MV-4-11 (cell line): Measurements from ENCODE around the gene EHD1.

ENCODE experiments used
- DNase-seq: peaks from one replicate; lab custom pipeline; 2025; lab: John Stamatoyannopoulos, UW

Gene EHD1

DNA sequence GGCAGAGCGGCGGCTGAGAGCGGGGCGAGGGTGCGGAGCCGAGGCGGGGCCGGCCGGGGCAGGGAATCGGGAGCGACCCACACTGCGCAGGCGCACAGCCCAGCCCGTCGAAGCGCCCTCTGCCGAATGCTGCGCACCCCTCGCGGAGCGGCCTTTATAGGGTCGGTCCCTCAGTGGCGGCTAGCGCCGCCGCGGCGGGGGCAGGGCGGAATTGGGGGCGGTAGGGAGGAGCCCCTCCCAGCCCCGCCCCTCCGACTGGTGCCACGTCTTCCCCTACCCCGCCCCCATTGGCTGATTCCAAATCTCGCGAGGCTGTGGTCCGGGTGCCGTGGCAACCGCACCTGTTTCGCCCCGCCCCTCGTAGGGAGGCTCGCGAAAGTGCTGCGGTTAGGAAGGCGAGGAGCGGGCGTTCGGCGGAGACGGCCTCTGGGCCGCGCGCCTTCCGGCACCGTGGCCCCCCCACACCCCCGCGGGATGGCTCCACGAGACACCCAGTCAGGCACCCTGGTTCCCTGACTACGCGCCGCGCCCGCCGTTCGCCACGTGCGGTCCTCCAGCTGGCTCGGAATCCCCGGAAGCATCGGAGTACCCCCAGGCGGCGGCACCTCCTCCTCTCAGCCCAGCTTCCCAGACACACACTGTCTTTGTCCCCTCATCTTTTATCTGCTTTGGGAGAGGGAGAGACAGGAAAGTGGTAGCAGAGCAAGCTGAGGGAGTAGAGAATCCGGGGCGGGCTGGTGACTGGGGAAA, at the start of gene EHD1:
TSS of gene EHD1 (minus strand) at position 128 of the 750 bp plus-strand sequence. CDS start 157 bp downstream, outside the sequence.
- DNase-seq, result peak; percentile 96

DNA sequence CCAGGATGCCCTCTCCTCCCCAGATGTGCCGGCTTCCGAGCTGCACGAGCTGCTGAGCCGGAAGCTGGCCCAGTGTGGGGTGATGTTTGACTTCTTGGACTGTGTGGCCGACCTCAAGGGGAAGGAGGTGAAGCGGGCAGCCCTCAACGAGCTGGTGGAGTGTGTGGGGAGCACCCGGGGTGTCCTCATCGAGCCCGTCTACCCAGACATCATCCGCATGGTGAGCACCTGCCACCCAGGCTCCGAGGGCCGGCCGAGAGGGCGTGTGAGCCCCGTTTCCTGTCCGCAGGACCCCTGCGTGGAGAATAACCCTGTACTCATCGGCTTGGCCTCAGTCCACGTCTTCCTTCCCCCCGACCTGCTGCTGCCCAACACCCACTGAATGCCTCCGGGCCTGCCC, 48.3 kb upstream of the EHD1 start:
- DNase-seq, result no peak

DNA sequence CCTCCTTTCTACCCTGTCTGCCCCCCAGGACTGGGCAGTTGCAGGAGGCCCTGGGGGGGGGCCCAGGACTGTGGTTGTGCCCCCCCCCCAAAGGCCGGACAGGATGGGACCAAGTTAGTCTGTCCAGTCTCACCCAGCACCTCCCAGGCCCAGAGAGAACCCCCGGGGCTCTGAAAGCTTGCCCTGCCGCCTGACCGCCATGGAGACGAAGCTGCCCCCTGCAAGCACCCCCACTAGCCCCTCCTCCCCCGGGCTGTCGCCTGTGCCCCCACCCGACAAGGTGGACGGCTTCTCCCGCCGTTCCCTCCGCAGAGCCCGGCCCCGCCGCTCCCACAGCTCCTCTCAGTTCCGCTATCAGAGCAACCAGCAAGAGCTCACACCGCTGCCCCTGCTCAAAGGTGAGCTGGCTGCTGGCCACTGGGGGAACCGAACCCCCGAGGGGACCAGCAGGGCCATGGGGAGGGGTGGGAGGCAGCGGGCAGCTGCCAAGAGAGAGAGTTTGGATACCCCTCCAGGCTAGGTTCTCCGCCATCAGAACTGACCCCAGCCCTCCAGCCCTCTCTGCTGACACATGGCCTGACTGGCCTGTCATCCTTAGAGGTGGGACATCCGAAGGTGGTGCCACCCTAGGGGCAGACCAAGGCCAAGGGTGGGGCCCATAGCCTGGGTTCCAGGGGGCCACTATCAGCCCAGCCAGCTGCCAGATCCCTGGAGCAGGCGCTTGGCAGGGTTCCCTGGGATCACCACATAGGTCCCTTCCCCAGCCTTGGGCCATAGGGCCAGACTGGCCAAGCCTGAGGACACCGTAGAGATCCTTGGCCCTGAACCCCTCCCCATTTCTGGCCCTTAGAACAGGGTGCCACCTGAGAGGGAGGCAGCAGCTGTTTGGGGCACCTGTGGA, 47.4 kb upstream of the EHD1 start:
- DNase-seq, result no peak

DNA sequence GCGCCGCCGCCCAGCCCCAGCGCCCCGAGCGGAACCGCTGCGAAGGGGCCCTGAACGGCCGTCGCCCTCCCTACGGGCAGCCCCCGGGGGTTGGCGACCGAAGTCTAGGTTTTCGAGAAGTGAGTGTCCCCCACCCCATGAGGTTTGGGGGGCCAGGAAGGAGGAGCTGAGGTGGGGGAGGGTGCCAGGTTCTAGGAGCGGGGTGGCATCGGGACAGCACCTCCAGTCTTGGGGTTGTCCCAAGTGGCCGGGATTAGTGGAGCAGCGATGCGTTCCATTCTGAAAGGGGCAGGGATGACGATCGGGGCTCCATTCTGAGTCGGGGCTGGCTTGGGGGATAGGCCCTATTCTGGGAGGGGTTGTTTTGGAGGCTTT, 46.5 kb upstream of the EHD1 start:
- no peak for DNase-seq

DNA sequence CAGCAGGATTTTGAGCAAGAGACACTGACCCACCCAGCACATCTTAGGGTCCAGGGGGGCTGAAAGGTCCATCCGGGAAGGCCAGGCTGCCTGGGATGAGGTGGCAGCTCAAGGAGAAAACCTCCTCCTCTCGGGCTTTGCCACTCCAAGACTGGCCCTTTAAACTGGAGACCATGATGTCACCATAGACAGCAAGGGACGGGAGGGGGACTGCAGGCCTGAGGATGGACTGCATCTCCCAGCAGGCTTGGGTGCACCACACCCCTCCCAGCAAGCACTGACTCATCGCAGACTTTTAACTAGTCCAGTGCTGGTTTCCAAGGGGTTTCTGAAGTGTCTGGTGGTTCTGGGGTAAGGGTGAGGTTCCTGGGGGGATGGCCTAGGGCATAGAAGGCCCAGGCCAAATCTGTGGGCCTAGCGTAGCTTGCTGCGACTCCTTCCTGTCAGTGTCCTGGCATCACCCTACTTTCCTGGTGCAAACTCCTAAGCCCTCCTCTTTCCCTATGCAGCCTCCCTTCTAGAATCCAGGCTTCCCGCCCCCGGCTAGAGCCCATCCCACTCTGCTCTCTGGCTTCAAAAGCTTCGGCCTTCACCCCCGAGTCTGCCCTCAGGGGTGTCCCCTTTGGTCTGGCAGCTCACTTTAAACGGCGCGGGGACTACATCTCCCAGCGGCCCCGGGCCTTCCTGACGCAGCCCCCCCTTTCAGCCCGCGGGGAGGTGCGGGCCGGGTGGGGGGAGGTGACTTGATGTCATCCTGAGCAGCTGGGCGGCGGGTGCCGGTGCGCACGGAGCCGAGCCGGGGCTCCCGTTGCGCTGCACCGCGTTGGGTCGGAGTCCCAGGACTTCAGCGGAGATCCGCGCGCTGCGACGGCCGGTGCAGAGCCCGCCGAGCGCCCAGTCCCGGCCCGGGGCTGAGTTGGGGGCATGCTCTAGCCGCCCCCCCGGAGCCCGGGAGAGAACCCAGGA, 45.8 kb upstream of the EHD1 start, which contains the start of gene PPP2R5B:
TSS of gene PPP2R5B (plus strand) at position 746 of the 966 bp plus-strand sequence. CDS start 1,046 bp downstream, outside the sequence.
- peak; percentile 93 for DNase-seq

DNA sequence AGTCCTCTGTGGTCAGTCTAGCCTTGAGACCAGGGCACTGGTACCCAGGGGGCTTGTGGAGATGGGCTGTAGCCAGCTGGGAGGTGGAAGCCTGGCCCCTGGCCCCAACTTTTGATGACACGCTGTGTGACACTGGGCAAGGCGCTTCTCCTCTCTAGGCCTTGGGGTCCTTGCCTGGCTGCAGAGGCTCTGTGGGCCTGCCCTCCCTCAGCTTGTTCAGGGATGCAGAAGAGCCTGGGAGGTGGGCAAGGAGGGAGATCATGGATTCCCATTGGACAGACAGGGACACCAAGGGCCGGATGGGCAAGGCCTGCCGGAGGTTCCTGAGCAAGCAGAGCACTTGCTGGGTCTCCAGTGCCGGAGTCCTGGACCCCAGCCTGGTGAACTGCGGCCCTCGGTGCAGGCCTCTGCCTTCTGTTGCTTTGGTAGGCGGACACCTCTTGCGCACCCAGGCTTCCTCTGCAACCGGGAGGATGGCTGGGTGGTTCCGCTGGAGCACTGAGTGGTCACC, 44.8 kb upstream of the EHD1 start:
- no peak for DNase-seq

DNA sequence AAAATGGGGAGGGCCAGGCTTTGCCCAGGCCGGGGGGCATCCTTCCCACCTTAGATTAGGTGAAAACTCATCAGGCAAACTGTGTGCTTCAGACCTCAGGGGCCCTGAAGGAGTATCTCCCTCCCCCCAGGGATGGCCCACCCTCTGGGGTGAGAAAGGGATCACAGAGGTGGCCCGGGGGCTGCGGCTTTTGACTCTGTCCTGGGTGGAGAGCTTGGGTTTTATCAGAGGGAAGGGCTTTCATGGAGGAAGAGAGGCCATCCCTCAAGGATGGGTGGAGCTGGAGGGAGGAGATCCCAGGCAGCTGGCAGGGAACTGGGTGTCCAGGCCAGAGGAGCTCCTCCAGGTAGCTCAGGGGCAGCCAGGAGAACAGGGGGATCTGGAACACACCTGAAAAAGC, 43.0 kb upstream of the EHD1 start:
- DNase-seq, result no peak

DNA sequence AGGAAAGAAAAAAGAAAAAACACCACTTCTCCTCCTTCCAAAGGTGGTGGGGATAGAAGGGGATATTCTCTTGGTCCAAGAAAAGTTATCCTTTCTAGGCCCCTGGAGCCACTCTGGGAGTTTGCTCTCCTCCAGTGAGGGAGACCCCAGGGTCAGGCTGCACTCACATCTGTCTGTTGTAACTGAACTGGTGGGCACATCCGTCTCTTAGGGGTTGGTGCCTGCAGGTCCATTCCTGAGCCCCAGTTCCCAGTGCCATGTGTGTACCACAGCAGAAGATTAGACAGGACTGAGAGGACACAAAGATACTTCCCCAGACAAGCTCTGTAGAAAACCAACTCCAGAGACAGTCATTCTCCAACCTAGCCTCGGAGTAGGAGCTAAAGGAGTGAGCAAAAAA, 41.7 kb upstream of the EHD1 start:
- DNase-seq, result no peak

DNA sequence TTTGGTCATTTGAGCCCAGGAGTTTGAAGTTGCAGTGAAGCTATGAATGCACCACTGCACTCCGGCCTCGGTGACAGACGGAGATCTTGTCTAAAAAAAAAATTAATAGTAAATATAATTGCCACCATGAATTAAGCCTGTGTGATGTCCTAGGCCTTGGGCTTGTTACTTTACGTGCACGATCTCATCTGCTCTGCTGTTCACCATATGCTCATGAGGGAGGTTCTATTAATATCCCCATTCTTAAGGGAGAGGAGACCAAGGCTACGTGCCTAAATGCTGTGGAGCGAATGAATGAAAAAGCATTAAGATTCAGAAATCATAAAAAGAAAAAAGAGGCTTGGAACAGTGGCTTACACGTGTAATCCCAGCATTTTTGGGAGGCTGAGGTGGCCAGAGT, 41.2 kb upstream of the EHD1 start:
- no peak for DNase-seq

DNA sequence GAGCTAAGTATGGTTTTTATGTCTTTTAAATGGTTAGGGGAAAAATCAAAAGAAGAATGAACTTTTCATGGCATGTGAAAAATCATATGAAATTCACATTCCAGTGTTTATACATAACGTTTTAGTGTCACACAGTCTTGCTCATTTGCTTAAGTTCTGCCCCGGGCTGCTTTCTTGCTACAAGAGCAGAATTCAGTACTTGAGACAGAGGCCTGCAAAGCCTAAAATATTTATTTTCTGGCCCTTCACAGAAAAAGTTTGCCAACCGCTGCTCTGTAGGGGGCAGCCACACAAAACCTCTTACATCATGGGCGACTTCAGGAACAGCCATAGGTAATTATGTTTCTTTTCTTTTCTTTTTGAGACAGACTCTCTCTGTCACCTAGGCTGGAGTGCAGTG, 39.6 kb upstream of the EHD1 start:
- DNase-seq, result peak; percentile 63

DNA sequence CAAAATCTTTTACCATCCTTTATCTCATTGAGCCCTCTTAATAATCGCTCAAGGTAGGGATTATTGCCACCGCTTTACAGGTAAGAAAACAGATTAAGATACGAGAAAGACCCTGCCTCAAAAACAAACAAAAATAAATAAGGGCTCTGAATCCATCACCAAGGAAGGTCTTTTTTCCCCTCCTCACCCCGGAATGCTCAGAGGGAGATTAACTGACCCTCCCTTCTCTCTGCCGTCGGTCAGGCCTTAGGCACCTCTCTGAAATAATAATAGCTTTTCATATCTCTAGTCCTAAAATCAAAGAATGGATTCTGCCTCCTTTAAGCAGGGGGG, 39.2 kb upstream of the EHD1 start:
- no peak for DNase-seq

DNA sequence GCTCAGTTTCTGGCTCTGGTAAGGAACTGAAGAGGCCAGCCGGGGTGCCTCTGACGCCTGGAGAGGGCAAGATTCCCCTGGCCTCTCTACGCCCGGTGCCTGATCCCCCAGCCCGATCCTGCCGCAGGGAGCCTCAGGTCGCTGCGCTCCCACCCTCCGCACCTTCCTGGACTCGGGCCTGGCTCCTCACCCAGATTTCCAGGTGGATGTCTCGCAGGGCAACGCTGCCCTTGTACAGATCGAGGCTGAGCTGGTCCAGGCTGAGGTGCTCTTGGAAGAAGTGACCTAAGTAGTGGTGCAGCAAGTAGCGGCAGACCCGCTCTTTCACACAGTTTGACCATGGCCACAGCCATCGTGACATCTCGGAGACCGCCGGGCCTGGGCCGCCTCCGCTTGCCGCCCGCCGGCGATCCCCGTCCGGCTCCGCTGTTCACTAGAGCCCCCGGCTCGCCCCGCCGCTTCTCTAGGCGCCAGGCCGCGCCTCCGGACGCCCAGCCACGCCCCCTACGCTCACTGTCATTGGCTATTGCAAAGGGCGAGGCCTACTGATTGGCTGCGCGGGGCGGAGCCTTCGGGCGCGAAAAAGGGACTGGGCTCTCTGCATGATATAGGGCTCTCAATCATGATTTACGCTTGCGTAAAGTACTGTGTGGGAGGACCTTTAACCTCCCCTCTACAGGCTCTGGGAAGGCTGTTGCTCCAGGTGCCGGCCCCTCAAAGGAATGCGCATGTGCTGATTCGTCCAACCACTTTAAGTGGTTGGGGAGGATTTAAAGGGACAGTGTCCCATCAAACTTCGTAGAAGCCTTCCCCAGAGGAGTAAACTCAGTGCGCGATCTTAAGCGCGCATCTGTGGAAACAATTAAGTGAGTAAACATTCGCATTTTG, 38.6 kb upstream of the EHD1 start, which contains the start of gene ATG2A:
TSS of gene ATG2A (minus strand) at position 435 of the 888 bp plus-strand sequence. CDS start at position 361, 74 bp downstream.
- DNase-seq, result peak; percentile 100

DNA sequence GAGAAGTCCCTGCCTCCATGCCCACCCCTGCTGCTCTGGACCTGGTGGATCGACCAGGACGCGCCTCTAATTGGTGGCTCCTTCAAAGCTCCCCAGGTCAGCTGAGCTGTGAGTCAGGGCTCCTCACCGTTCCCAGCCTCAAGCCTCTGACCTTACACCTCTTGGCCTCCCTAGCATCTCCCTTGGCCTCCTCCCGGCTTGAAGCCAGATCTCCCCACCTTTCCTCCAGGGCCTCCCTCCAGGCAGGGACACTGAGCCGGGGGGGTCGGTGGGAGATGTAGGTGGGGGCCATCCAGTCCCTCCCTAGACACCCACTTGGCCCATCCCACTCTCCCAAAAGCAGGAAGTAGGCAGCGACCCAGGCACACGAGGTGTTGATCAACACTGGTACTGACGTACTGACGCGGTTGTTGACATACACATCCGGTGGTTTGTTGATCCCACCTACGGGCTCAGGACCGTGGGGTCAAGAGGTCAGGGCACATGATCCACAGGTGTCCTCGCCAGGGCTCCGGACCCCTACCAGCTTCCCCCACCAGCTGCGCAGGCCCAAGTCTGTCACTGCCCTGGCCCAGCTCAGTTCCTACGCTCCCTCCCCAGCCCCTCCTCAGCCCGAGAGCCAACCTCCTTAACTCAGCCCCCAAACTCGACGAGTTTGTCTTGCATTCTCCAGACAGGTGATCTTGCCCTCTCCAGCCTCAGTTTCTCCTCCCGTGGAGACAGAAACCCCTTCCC, 37.8 kb upstream of the EHD1 start:
- DNase-seq, result peak; percentile 51

DNA sequence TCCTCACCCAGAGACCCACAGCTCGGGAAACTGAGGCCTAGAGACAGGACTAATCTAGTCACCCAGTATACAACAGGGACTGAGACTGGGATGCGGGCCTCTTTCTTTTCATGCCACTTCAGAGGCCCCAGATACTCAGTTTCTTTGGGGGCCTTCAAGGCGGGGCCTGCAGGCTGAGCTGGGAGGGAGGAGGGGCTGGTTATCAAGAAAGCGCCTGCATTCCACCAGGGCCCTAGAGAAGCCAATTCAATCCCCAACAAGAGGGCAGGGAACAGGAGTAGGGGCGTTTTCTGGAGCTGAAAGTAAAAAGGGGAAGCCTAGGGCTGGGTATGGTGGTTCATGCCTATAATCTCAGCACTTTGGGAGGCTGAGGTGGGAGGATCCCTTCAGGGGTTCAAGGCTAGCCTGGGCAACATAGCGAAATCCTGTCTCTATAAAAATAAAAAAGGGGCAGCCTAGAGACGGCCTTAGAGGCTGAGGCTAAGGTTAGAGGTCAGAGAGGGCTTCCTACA, 37.0 kb upstream of the EHD1 start:
- DNase-seq, result peak; percentile 29

DNA sequence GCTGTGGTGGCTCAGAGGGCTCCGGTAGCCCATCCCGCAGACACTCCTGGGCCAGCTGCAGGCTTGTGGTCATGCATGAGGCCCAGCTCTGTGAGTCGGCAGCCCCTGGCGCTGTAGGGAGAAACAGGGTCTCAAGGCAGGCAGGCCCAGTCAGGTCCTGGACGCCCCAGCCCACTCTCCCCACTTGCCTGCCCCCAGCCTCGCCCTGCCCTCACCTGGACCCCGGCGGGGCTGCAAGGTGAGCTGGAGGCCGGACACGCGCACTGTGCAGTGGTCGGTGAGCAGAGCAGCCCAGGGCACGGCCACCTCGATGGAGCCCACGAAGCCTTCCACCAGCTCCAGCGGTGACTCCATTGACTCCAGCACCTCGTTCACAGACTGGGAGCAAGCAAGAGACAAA, 35.7 kb upstream of the EHD1 start:
- no peak for DNase-seq

DNA sequence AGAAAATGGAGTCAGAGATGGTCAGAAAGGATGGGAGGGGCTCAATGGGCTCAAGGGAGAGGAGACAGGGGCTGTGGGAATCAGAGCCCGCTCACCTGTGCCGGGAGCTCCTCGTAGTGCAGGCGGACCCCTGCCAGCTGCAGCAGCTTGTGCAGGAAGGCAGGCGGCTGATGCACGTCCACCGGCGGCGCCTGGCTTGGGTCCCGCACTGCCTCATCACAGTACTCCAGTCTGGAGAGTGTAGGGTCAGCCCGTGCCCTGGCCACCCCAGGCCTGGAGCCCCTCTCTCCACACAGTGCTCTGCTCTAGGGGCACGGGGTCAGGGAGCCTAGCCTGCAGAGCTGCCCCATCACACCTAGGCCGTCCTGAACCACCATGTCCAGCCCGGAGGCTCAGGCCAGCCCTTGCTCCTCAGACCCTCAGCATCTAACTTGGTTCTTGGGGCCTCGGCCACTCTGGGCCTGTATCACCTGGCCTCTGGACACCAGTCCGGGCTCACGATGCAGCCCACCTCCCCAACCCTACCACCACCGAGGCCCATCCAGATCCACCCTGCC, 34.8 kb upstream of the EHD1 start:
- no peak for DNase-seq

DNA sequence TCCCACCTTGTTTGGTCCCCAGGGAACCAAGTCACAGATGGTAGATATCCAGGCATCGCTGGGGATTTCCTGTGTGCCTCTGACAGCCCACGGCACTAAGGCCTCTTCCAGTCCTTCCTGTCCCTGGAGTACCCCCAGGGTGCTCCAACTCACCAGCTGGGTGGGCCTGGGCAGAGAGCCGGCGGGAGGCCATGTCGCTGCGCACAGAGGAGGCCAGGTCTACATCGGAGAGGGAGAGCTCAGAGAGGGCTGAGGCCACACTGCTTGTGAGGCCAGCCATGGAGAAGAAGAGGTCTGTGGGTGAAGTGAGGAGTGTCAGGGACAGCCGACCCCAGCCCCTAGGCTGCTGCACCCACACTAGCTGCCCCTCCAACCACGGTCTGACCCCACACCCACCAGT, 33.3 kb upstream of the EHD1 start:
- DNase-seq, result no peak

DNA sequence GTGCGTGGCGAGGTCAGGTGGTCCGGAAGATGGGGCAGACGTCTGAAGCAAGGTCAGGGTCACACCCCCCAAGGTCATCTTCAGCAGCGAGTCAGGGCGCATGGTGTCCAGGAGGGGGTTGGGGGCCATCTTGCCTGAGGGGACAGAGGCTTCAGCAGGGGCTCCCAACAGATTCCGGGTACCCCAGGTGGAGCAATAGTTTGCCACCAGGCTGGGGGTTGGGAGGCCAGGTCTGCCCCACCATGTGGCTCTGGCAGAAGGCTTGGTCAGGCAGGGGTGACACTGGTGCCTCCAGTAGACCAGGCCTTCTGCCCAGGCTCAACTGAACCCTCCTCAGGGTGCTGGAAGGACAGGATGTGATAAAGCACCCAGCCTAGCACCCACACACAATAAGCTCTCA, 32.7 kb upstream of the EHD1 start:
- no peak for DNase-seq

DNA sequence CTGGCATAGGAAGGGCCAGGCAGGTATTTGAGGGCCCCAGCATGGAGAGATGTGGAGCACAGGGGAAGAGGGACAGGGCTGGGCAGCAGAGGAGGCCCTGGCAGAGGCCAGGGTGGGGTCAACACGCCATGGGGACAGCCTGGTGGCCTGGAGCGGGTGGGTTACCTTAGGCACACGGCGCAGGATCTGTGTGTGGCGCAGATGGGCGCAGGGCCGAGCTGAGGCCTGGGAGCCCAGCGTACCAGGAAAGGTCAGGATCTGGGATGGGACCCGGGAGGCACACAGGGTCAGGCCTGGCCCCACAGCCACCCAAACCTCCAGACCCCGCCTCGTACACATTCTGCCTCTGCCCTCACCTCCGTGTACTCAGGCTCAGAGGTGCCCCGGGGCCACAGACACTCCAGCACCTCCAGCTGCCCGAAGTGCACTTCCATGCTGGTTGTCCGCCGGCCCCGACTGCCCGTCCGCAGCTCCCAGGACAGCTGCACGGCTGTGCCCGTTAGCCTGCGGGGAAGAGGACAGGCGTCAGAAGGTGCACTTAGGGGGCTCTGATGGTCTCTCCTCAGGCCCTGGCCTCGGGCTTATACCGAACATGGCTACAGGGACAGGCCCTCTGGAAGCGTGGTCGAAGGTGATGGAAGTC, 32.2 kb upstream of the EHD1 start:
- no peak for DNase-seq
